ENCODE measurements around the gene PIGQ.

PIGQ gene

DNA sequence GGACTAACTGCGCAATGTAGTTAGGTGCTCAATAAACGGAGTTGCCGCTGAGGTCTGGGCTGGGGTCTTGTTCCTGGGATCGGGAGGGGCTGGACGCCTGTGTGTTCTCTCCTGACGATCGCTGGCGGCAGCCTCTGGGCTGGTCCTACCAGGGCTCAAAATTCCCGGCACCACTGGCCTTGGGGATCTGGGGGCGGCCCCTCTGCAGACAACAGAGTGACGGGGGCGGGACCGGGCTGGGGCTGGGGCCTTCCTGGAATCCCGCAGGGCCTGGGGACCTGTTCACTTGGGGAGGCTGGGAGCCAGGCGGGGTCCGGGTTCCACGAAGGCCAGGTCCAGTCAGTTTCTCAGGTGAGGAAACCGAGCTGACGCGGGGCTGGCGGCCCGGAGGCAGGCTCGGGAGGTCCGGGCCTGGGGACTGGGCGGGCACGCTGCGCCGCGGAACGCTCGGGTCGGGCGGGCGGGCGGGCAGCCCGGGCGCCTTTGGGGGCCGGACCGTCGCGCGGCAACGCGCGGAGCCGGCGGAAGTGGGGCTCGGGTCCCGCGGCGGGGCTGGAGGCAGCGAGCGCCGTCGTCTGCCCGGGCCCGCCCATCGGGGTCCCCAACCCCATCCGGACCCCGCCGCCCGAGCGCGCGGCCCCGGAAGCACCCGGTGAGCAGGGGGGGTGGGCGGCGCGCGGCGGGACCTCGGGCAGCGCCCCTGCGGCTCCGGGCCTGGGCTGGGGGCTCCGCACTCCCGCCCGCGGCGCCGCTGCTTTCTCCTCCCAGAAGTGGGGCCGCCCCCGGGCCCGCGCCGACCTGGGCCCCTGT lies at the start of gene PIGQ:
PIGQ (plus strand) TSS at position 524 of the 810 bp plus-strand sequence. CDS start 4,107 bp downstream, outside the sequence.
- no peak for DNase-seq (ENCODE audit: low spot score)

DNA sequence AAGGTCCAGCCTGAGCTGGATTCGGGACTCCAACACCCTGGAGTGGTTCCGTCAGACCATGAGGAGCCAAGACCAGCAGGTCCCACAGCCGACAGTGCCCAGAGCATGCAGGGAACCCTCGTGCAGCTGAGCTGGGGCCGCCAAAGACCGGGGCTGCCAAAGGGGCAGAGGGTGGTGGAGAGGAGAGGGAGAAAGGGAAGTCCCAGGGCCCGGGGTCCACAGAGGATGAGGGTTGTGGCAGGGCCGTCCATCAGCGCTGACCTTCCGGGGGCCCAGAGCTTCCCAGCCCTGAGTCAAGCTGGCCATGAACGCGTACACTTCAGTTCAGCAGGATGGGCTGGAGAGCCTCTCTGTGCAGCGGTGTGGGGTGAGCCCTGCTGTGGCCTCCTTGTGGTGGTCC lies 48.9 kb upstream of the PIGQ start:
- DNase-seq (ENCODE audit: low spot score), result no peak

DNA sequence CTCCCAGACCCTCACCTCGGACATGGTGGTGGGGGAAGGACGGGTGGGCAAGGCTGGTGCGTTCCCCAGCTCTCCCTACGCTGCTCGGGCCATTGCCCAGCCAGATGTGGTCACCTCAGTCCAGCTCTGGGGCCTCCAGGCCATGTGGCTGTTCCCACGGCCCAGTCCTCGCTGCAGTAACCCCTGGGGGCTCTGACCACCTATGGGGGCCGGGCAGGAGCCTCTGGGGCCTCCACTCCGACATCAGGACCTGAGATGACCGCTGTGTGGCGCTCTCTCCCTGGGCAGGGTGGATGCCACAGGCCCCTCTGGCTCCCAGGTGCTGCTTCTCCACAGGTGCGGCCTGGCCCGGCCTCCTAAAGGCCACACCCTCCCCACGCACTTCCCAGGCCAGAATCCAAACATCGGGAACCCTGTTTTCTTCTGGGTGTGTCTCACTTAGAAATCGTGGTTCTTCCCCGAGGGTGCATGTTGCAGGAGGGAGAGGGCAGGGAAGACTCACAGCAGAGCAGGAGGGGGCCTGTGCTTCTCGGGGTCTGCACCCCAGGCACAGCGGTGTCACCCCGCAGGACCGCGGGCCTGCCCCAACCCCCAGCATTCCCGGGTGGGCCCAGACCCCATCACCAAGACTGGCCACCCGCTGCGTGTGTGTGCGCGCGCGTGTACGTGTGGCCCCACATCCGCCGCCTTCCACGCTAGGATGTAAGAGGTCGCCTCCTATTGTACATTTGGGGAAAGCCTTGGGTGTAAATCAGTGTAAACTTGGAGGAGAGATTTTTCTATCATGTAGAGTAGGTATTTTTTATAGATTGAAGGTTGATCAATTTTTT lies 48.2 kb upstream of the PIGQ start:
- peak; percentile 69 for DNase-seq (ENCODE audit: low spot score)

DNA sequence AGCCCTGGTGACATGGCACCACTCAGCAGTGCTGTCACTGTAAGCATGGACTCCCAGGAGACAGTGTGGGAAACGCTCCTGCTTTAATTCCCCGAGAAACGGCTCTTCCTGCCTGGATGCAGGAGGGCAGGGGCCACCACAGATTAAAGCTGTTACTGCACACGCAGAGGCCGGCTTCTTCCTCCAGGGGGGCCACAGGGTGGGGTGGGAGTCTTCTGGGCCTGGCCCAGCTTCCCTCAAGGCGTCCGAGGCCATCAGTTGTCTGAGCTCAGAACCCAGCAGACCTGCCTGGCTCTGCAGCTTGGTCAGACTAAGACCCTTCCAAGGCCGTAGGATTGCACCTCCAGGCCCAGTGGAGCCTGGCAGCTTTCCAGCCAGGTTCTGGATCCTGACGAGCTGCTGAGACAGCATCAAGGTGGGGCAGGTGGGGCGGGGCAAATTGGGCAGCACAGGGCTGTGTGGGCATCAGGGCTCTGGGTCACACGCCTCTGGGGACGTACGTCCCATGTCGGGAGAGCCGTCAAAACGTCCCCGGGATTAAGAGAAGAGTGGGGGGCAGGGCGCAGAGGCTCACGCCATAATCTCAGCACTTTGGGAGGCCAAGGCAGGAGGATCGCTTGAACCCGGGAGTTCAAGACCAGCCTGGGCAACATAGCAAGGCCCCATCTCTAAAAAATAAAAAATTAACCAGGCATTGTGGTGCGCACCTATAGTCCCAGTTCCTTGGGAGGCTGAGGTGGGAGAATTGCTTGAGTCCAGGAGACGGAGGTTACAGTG lies 47.3 kb upstream of the PIGQ start:
- DNase-seq (ENCODE audit: low spot score), result no peak

DNA sequence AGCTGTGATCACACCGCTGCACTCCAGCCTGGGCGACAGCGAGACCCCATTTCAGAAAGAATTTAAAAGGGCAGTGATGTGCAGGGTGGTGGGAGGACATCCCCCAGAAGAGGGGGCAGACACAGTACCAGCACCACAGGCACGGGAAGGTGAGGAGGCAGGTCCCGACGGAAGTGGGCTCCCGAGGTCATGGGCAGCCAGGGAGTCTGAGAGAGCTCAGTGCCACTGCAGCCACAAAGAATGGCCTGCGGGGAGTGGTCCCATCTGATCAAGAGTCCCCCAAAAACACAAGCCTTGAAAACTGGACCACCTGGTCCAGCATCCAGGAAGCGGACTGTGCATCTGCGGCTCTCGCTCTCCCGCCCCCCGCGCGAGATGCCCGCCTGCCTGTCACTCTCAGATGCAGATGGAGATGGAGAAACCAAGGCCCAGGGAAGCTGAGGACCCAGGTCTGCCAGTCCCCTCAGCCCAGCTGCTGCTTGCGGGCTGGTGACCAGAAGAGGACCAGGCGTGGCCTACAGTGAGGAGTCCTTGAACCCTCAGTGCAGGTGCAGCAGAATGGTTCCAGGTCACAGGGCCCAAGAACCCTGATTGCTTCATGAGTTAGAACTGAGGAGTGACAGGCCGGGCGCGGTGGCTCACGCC lies 46.5 kb upstream of the PIGQ start:
- DNase-seq (ENCODE audit: low spot score), result no peak

DNA sequence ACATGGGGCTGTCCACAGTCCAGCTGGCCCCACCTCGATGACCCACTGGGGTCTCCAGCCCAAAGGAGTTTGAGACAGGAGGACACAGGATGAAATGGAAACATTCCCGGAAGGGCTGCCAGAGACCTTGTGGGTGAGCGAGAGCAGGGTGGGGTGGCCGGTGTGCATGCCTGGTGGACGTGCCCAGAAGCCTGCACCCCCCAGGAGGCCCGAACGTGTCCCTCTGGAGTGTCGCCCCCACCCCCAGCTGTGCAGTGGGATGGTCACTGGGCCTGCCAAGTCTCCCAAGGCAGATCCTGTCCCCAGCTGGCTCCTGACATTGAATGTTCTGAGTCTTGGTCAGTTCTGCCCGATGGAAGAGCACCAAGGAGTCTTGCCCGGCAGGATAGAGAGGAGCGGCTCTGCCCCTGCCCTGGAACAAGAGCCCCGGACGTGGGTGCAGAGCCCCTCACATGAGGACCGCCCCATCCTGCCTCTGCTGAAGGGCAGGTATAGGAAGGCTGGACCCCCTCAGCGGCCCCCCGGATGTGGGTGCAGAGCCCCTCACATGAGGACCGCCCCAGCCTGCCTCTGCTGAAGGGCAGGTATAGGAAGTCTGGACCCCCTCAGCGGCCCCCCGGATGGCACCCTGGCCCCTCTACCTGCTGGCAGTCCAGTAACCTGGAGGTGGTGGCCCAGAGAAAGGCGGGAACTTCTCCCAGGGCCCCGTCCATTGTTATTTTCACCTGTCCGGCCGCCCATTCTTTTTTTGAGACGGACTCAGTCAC lies 45.3 kb upstream of the PIGQ start:
- DNase-seq (ENCODE audit: low spot score), result no peak

DNA sequence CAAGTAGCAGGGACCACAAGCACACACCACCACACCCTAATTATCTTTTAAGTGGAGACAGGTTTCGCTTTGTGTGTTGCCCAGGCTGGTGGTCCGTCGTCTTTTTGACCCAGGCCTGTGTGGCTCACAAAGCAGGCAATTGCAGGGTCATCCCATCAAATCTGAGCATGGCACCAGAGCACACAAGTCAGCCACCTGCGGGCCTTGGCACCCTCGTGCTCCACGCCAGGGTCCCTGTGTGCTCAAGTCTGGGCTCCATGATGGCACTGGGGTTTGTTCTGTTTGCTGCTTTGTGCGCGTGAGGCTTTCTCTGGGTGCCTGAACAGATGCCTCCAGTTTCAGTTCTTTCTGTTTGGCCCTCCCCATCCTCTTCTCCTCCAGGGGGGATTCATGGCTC lies 44.6 kb upstream of the PIGQ start:
- DNase-seq (ENCODE audit: low spot score), result no peak

DNA sequence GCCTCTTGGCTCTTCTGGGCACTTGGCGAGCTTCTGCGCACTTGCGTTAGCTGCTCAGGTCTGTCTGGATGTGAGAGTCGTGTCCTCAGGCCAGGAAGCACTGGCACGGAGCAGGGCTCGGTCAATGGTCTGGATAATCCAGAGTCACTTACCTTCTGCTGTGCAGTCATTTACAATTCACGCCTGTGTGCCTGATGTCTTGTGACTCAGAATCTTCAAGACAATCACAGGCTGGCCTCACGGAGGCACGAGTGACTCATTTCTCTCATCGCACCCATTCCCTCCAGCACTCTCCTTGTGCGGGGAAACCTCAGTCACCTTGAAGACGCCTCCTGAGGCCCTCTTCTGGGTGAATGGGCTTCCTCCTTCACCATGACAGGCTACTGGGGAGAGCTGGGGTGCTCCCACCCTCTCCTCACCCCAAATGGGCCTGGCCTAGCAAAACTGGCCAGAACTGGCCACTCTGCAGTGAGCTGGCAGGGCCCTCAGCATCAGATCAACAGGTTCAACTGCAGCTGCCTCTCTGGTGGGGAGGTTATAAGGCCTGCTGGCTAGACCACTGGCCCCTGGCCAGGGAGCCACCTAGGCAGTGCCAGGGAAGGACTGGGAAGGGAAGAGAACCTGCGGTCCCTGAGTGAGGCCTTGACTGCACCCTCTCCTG lies 44.1 kb upstream of the PIGQ start:
- no peak for DNase-seq (ENCODE audit: low spot score)

DNA sequence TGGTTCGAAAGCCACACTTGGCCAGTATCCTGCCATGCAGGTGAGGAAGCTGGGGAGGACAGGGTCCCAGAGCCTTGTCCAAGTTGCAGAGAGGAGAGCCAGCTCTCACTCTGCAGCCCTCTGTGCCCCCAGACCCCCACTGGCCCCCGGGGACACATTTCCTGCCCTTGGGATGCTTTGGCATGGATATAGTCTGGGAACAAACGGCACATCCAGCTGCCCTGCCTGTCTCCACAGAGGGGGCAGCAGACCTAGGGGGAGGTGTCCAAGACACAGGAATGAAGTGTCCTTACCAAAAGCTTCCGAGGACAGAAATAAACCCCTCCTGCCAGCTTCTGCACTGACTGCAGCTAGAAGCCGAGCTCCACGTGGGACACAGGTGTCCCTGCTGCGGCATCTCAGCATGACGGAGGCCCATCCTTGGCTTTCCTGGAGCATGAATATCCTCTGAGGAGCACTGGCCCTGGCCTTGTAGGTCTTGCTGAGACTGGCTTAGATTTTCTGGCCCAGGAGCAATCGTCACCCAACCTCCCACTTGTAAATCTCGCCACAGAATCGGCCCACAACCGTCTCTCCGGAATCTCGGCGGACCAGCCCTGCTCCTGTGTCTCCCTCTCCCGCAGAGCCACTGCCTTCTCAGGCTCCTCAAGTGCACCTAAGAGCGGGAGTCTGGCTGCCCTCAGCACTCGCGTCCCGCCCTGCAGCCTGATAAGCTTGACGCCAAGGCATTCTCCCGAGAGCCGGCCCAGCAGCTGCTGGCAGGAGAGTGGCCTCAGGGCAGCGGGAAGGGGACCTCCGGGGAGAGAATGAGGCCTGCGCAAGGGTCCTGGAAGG lies 43.4 kb upstream of the PIGQ start:
- peak; percentile 33 for DNase-seq (ENCODE audit: low spot score)

DNA sequence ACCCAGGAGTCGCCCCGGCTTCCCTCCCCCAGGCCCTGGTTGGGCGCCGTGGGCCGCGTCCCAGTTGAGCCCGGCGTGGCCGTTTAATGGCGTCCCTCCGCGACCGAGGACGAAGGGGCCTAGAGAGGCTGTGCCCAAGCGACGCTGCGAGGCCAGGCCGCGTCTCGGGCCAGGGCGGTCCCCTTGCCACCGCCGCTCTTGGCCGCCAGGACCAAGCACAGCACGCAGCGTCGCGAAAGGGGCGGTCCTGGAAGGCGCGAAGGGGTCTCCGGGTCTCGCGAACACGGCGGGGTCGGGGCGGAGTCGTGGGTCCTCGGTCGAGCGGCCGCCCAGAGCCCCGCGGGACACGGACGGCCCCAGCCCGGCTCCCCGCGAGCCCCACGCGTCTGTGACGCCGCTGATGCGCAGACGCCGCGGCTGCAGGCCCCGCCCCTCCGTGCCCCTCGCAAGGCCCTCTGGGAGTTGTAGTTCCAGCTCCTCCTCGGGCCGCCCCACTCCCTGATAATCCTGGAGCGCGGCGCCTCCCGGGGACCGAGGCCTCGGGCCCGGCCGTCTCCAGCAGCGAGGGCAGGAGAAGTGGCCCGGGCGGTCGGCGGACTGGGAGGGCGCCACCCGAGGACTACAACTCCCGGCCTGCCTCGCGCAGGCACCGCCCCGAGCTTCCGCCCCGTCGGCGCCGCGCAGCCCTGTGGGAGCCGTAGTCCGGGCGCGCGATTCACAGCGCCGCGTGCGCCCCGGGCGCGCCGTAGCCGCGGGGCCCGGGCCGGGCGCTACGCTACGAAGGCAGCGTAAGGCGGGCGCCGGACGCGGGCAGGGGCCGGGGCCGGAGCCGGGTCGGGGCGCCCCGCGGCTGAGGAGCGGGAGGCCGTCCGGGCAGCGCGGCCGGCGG lies 42.5 kb upstream of the PIGQ start, which contains the start of gene CAPN15:
CAPN15 (plus strand) TSS at position 698 of the 889 bp plus-strand sequence. CDS start 19,127 bp downstream, outside the sequence.
- DNase-seq (ENCODE audit: low spot score), result peak; percentile 87

DNA sequence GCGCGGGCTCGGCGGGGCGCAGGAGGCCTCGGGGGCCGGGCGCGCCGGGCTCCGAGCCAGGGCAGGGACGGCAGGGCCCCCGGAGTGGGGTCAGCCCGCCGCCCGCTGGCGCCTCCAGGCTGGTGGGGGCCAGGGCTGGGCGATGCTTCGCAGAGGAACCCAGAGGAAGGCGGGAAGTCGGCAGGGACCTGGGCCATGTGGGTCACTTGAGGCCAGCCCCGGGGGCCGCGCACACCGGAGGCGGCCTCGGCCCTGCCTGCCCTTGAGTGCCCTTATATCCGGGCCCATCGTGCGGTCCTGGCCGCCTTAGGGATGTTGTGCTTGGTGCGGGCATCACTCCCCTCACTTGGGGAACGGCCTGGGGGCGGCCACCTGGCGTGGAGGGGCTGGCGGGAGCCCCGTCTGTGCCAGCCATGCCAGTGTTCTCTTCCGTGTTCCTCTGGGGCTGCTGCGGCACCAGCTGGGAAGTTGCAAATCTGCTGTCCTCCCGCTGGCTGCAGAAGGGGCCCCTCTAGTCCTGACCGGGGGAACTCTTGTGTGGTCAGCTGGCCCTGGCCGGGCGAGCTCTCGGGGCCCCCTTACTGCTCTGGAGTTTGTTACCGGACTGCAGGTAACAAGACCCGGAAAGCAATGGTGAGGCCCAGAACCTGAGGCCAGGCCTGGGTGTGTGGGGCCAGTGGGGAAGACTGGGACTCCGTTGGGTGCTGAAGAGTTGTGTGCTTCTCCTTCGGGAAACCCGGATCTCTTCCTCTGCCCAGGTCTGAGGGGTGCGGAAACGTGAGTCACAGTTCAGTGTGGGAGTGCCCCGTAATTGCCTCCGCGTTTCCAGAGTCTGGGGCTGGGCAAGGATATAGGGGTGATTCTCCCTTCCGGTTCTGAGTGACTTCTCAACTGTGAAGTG lies 41.4 kb upstream of the PIGQ start:
- peak; percentile 70 for DNase-seq (ENCODE audit: low spot score)

DNA sequence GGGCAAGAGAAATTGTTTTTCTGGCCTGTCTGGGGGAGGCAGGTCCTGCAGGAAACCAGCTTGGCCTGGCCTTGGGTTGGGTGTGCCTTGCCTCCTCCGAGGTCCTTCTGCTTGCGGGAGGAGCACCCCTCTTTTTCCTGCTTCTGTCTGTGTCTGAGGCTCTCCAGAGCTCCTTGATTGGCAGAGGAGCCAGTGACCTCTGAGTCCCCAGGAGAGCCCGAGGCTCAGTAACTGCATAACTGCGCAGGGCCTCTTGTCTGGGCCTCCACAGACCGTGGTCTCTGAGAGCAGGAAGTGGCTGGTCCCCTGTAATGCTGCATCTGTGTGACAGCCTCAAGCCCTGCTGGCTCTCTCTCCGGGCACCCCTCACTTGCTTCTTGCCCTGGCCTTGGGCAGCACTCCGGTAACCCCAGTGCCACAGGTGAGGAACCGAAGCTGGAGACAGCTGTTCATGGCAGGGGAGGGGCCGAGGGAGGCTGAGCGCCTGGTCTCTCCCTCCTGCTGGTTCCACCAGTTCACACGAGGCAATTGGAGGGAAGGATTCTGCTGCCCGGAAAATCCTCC lies 40.7 kb upstream of the PIGQ start:
- DNase-seq (ENCODE audit: low spot score), result no peak

DNA sequence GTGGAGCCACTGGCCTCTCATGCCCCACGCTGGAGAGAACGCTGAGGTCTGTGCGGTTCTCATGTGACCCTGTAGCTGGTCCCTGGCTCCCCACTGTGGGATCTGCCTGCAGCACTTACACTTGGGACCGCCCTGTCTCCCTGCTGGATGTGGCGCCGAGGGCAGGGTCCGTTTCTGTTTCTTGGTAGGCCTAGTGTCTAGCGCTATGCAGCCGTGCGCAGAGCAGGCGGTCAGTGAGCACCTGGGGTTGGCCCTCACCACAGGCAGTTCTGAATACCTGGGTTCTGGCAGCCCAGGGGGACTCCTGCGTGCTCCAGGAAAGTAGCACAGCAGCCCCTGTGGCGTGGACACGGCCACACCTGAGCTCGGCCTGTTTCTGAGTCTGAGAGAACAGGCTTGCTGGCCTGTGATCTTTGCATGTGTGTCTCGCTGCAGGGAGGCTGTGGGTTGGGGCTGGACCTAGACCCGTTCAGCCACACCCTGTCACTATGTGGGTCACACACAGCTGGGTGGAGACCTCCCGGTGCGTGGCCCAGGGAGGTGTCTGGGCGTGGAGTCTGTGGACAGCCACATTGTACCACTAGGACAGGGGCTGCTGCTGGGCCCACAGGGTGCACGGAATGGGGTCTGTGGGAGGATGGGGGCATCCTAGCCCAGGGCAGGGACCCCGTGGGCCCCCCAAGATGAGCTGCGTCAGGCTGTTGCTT lies 39.5 kb upstream of the PIGQ start:
- no peak for DNase-seq (ENCODE audit: low spot score)

DNA sequence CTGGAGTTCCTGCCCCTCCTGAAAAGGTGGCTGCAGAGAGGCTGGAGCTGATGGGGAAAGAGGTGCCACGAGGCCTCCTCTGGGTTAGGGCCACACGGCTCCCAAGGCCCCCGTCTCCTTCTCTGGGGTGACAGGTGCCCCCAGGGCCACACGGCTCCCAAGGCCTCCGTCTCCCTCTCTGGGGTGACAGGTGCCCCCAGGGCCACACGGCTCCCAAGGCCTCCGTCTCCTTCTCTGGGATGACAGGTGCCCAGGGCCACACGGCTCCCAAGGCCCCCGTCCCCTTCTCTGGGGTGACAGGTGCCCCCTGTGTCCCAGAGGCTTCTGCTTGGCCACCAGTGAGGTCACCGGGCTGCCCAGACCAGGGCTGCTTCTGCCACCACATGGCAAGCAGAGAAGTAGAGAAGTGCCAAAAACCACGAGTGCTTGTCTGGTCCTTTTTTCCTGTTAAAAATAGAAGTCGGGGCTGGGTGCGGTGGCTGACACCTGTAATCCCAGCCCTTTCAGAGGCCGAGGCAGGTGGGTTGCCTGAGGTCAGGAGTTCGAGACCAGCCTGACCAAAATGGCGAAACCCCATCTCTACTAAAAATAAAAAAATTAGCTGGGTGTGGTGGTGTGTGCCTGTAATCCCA lies 38.2 kb upstream of the PIGQ start:
- DNase-seq (ENCODE audit: low spot score), result no peak

DNA sequence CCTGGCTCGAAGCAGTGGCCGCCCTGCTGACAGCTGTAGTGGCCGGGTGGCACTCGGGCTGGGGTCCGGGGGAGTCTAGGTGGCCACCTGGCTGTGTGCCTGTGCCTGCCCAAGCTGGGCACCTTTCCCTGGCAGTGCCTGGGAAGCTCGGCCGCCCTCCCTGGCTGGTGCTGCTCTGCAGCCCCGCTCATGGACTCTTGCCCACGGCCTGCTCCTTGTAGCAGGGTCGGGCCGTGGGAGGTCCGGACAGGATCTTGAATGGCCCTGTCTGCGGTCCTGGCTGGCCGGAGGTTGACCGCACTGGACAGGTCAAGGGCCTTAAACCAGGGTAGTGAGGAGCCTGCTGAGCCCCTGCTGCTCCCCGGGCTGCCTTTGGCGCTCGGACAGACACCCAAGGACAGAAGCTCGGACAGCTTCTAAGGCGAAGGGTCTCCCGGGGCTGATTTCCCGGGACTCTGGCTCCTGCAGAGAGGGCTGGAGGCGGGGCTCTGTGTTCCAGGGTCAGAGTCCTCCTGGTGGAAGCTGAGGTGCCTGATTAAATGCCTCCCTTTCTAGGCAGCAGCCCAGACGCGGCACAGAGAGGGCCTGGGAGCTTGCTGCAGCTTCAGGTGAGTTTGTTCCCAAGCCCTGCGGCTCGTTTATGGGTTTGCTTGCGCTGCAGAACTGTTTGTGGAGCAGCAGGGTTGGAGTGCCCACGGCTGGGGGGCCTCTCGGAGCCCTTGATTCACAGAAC lies 36.2 kb upstream of the PIGQ start:
- DNase-seq (ENCODE audit: low spot score), result peak; percentile 36

Measured in SW480 (cell line).